ENCODE data around the gene RBL1. TPM values are rescaled to one million over a fixed set of nuclear protein-coding genes. Genes with fewer than 3 reads are reported as not detected.

RBL1 gene, protein sequence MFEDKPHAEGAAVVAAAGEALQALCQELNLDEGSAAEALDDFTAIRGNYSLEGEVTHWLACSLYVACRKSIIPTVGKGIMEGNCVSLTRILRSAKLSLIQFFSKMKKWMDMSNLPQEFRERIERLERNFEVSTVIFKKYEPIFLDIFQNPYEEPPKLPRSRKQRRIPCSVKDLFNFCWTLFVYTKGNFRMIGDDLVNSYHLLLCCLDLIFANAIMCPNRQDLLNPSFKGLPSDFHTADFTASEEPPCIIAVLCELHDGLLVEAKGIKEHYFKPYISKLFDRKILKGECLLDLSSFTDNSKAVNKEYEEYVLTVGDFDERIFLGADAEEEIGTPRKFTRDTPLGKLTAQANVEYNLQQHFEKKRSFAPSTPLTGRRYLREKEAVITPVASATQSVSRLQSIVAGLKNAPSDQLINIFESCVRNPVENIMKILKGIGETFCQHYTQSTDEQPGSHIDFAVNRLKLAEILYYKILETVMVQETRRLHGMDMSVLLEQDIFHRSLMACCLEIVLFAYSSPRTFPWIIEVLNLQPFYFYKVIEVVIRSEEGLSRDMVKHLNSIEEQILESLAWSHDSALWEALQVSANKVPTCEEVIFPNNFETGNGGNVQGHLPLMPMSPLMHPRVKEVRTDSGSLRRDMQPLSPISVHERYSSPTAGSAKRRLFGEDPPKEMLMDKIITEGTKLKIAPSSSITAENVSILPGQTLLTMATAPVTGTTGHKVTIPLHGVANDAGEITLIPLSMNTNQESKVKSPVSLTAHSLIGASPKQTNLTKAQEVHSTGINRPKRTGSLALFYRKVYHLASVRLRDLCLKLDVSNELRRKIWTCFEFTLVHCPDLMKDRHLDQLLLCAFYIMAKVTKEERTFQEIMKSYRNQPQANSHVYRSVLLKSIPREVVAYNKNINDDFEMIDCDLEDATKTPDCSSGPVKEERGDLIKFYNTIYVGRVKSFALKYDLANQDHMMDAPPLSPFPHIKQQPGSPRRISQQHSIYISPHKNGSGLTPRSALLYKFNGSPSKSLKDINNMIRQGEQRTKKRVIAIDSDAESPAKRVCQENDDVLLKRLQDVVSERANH
- 8.9 and 10.0 TPM in 2 replicates for total RNA-seq

DNA sequence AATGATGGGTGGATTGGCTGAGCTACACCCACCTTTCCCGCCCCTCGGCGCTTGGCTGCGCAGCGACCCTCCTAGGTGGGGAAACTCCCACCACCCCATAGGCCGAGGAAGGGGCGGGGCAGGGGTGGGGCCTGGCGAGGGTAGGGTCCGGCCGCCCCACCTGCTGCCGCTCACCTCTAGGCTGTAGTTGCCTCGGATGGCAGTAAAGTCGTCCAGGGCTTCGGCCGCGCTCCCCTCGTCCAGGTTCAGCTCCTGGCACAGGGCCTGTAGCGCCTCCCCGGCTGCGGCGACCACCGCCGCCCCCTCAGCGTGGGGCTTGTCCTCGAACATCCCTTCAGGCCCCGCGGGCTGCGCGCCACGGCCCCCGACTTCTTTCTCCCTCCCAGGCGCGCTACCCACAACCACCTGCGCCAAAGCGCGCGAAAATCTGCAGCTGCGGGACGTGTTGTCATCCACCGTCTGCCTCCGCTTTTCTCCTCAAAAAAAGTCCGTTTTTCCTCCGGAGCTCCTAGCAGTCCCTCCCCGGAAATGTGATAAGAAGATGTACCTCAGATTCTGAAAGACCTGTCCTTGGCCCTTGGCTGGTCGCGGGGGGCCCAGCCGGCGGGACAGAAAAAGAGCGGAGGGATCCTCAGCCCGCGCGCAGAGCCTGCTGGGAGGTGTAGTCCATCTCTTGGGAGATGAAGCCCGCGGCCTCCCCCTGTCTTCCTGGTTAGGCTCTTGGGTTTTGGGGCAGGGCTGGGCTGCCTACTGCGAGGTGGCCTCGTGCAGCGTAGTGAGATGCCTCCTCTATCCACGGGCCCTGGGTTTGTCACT is at the start of gene RBL1:
RBL1 (minus strand) TSS at position 399 of the 816 bp plus-strand sequence; CDS start at position 330, 69 bp downstream.

DNA sequence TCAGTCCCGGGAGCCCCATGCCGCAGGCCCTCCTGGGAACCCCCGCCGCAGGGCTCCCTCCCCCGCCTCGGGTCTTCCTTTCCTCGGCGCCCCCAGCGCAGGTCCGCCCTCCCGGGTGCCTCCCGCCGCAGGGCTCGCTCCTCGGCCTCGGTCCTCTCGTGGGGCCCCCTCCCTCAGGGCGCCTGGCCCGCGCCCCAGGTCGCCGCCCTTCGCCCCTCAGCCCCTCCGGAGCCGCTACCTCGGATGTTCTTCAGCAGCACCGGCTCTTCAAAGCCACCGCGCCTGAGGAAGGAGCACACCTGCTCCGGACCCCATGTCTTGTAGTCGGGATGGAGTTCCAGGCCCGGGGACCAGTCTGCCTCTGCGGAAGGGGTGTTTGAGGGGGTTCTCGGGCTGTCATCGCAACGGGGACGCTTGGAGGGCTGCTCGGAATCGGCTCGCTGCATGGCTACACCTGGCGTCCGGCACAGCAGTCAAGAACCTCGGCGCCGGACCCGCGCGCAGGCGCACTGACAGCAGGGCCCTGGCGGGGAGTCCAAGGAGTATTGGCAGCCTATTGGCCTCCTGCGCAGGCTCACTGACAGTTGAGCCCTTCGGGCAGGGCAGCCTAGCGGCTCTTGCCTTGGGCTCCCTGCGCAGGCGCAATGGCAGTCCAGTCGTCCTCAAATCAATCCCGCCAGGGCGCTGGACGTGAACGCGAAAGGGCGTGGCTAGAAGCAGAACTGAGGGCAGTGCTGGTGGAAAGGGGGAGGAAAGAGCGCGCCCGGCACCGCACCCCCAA is 144.4 kb downstream of the RBL1 start, which contains the start of gene SAMHD1:
SAMHD1 (minus strand) TSS at position 511 of the 781 bp plus-strand sequence; CDS start at position 446, 65 bp downstream.

Other genes with a start within 250 kb of the RBL1 start
- 0.15 and 0.34 TPM in 2 replicates for gene TLDC2, start 219.9 kb downstream of the RBL1 start, total RNA-seq
- gene SAMHD1, start 144.3 kb downstream of the RBL1 start, total RNA-seq: 11.6 and 14.3 TPM in 2 replicates
- 211 and 215 TPM in 2 replicates for gene RPN2, start 83.3 kb upstream of the RBL1 start, total RNA-seq
- gene MROH8, start 83.6 kb upstream of the RBL1 start, total RNA-seq: 0.67 and 0.89 TPM in 2 replicates
- gene GHRH, start 165.8 kb upstream of the RBL1 start, total RNA-seq: not detected in 2 replicates
- 24.5 and 32.6 TPM in 2 replicates for gene MANBAL, start 193.7 kb upstream of the RBL1 start, total RNA-seq

Data from bronchus fibroblast of lung (primary cell).